ENCODE data around the gene SETD3. TPM values are rescaled to one million over a fixed set of nuclear protein-coding genes. Genes with fewer than 3 reads are reported as not detected.

SETD3 gene
- total RNA-seq, 4 donors from 2014 or later = 29.1 to 65.4 (median 36.3) TPM

DNA sequence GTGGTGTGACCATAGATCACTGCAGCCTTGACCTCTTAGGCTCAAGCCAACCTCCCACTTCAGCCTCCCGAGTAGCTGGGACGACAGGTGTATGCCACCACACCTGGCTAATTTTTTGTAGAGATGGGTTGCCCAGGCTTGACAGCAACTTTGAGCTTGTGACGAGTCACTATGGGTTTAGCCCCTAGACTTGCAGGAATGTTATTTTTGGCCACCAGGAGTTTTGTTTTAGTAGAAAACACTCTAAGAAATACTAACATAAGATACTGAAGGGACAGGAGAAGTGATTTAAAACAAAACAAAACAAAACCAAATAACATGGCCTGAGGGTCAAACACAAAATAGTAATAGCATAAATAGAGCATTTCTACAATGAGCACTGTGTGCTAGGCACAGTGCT lies 26.4 kb downstream of the SETD3 start:
- H3K27me3 ChIP-seq = no peaks in the 10 kb centered on the region
- intact Hi-C loops (cut with DNase I) = no loop called here
- no peak overlapping the region for H3K27ac ChIP-seq
- TF ChIP-seq, protein P1, sequence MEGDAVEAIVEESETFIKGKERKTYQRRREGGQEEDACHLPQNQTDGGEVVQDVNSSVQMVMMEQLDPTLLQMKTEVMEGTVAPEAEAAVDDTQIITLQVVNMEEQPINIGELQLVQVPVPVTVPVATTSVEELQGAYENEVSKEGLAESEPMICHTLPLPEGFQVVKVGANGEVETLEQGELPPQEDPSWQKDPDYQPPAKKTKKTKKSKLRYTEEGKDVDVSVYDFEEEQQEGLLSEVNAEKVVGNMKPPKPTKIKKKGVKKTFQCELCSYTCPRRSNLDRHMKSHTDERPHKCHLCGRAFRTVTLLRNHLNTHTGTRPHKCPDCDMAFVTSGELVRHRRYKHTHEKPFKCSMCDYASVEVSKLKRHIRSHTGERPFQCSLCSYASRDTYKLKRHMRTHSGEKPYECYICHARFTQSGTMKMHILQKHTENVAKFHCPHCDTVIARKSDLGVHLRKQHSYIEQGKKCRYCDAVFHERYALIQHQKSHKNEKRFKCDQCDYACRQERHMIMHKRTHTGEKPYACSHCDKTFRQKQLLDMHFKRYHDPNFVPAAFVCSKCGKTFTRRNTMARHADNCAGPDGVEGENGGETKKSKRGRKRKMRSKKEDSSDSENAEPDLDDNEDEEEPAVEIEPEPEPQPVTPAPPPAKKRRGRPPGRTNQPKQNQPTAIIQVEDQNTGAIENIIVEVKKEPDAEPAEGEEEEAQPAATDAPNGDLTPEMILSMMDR (IDR thresholded peaks at IDR 0.05) = no peak
- no peak for TF ChIP-seq POLR2A (IDR thresholded peaks at IDR 0.05)
- 51 to 72% methylated on average over 3 of the region's 3 CpGs for WGBS, 2 donors
- H3K4me1 ChIP-seq = no peaks in the 10 kb centered on the region
- no peaks in the 10 kb centered on the region for H3K9me3 ChIP-seq
- no peak for DNase-seq
- H3K36me3 ChIP-seq = peaks cover 0 to 100% (median 9%) of the 10 kb centered on the region in 3 donors
- no peak overlapping the region for H3K4me3 ChIP-seq

DNA sequence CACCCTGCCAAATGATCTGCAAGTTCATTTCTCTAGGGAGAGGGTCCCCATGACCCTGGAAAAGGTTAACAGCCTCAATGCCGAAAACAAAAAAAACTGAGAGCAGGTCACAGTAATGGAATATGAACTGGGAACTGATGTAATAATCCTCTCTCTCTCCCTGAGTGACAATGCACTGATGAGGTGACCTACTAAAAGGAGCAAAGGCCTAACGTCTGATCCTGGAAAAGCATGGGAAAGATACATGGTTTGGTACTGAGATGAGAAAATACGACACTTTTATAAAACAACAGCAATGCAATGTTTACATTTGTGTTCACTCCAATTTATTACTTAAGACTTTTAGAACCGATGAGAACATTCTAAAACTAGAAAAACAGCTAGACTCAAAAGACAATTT lies 27.7 kb downstream of the SETD3 start:
- H3K4me1 ChIP-seq = peaks cover 3 to 8% (median 5%) of the 10 kb centered on the region in 3 donors

DNA sequence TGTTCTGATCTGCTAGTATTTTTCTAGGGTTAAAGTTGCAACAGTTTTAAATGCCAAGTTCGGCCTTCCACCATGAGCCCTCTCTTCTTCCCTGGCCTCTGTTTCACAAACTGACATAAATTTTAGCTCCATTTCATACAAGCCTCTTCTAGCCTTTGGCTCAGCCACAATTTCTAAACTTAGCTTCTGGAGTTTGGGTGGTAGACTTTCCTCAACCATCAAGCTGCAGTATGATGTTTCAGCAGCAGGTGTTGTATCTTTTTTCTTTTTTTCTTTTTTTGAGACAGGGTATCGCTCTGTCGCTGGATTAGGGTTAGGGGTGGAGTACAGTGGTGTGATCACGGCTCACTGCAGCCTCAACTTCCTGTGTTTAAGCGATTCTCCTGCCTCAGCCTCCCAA lies 29.4 kb downstream of the SETD3 start:
- H3K4me1 ChIP-seq = peaks cover 5 to 21% (median 11%) of the 10 kb centered on the region in 3 donors
- peaks cover 0 to 99% (median 7%) of the 10 kb centered on the region in 3 donors for H3K36me3 ChIP-seq
- H3K27ac ChIP-seq = no peak overlapping the region
- WGBS, 2 donors = 94 to 96% methylated on average over 5 of the region's 5 CpGs
- no peak for DNase-seq
- no peaks in the 10 kb centered on the region for H3K27me3 ChIP-seq
- intact Hi-C loops (cut with DNase I) = no loop called here
- H3K4me3 ChIP-seq = no peak overlapping the region
- H3K9me3 ChIP-seq = no peaks in the 10 kb centered on the region
- TF ChIP-seq, protein P1 (IDR thresholded peaks at IDR 0.05) = no peak
- TF ChIP-seq POLR2A (IDR thresholded peaks at IDR 0.05) = no peak

More for the DNA sequence above, 27.7 kb downstream of the SETD3 start:
- H3K9me3 ChIP-seq = no peaks in the 10 kb centered on the region
- H3K36me3 ChIP-seq = peaks cover 0 to 100% (median 9%) of the 10 kb centered on the region in 3 donors
- no peaks in the 10 kb centered on the region for H3K27me3 ChIP-seq
- intact Hi-C loops (cut with DNase I) = no loop called here
- H3K27ac ChIP-seq = no peak overlapping the region
- no peak overlapping the region for H3K4me3 ChIP-seq
- DNase-seq = no peak
- TF ChIP-seq, protein P1 (IDR thresholded peaks at IDR 0.05) = no peak
- no peak for TF ChIP-seq POLR2A (IDR thresholded peaks at IDR 0.05)
- WGBS, 2 donors = 59 to 85% methylated on average over 4 of the region's 4 CpGs

DNA sequence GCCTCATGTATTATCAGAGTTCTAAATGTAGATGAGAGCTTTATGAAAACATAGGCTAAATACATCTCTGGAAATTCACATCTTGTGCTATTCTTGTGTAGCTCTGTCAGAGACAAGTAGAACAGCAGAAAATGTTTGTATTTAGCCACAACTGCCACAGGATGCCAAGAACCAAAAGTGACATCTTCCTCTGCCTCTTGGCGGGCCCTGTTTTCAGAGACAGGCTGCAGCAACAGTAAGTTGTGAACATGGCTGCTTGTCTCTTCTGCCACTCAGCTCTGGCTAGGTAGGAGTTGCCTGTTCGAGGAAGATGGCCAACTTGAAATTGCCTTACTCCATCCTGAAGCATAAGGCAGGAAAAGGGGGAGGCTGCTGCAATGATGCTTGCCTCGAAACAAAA lies 30.4 kb downstream of the SETD3 start:
- Histone ChIP-seq H3K27me3 (no peaks in the 10 kb centered on the region), H3K4me3 (no peak overlapping the region), H3K9me3 (no peaks in the 10 kb centered on the region), H3K27ac (no peak overlapping the region), H3K4me1 (peaks cover 5 to 21% (median 11%) of the 10 kb centered on the region in 3 donors), H3K36me3 (peaks cover 0 to 99% (median 7%) of the 10 kb centered on the region in 3 donors)
- WGBS, 2 donors = 93 to 100% methylated on average over 3 of the region's 3 CpGs
- intact Hi-C loops (cut with DNase I) = no loop called here
- TF ChIP-seq, protein P1 (IDR thresholded peaks at IDR 0.05) = no peak
- no peak for TF ChIP-seq POLR2A (IDR thresholded peaks at IDR 0.05)
- DNase-seq = no peak

DNA sequence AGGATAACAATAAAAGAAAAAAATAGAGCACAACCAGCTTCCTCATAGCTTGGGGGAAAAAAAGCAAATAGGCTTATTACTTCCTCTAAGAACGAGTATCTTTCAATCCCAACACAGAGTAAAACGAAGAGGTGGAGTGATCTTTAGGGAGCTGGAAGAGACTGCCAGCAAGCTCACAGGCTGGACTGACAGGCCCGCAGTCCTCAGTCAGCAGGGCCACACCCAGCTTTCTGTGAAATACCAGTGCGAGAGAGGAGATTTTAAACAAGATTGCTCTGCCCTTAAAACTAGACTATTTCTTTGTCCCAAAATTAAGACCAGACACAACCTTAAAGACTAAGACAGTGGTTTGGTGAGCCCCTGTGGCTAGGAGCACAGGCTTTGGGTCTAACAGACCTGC lies 32.9 kb downstream of the SETD3 start:
- no peaks in the 10 kb centered on the region for H3K9me3 ChIP-seq
- H3K27me3 ChIP-seq = no peaks in the 10 kb centered on the region
- intact Hi-C loops (cut with DNase I) = no loop called here
- H3K4me1 ChIP-seq = peaks cover 5 to 21% (median 11%) of the 10 kb centered on the region in 3 donors
- TF ChIP-seq, protein P1 (IDR thresholded peaks at IDR 0.05) = no peak
- TF ChIP-seq POLR2A (IDR thresholded peaks at IDR 0.05) = no peak
- WGBS, 2 donors = 36 to 75% methylated on average over 3 to 4 of the region's 4 CpGs
- no peak for DNase-seq
- H3K36me3 ChIP-seq = peaks cover 0 to 99% (median 3%) of the 10 kb centered on the region in 3 donors
- peak overlapping the region; percentile 22 to 77 (median 56) for H3K27ac ChIP-seq
- no peak overlapping the region for H3K4me3 ChIP-seq
